Occipital lobe (tissue), 2 donors: ENCODE data around the gene CDCA7. TPM values are rescaled to one million over a fixed set of nuclear protein-coding genes. Genes with fewer than 3 reads are reported as not detected.
"Not testable (repeated sequence)": the region's sequence is repeated elsewhere in the genome, so short reads cannot be mapped to it uniquely, and the experiment has no call there.

Experiments used
- DNase-seq: peaks from one replicate; lab custom pipeline; 2025; lab: John Stamatoyannopoulos, UW
- total RNA-seq: library from RNA; depleted of rRNA; stranded (reverse); fragments of >200 nt; gene quantifications from one replicate; pipeline ENCODE4 v1.2.3, GENCODE V29; 2014

Gene CDCA7
- total RNA-seq, 1 donor from 2014 or later, result 17.3 TPM

- no peak for DNase-seq
Measured at GRCh38 chr2:173358616-173359015, 3.9 kb downstream of the CDCA7 start.

DNA sequence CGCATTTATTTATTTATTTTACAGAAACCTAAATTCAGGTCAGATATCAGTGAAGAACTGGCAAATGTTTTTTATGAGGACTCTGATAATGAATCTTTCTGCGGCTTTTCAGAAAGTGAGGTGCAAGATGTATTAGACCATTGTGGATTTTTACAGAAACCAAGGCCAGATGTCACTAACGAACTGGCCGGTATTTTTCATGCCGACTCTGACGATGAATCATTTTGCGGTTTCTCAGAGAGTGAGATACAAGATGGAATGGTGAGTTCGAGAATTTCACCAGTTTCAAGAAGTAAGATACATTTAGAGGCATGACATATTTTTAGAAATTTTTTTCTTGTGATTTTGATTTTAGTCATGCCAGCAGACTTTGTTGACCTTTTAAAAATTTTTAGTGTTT, 4.6 kb downstream of the CDCA7 start:
- DNase-seq, result no peak

- DNase-seq, result no peak
Measured at GRCh38 chr2:173370198-173370597, 15.5 kb downstream of the CDCA7 start.

DNA sequence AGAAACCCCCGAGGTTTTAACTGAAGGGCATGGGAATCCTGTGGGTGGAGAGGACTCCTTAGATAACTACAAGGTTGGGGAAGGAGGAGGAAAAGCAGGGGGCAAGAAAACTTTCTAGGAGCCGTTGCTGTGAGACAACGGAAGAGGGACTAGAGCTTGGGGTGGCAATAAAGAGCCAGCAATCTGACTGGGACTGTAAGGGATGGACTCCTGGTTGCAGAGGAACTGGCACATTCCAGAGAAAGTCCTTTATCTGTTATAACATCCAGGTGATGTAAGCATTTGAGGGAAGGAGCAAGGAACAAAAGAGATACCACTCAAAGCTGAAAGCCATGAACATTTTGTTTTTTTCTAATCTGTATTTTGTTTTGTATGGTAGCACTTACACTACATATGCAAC, 16.4 kb downstream of the CDCA7 start:
- DNase-seq, result no peak

DNA sequence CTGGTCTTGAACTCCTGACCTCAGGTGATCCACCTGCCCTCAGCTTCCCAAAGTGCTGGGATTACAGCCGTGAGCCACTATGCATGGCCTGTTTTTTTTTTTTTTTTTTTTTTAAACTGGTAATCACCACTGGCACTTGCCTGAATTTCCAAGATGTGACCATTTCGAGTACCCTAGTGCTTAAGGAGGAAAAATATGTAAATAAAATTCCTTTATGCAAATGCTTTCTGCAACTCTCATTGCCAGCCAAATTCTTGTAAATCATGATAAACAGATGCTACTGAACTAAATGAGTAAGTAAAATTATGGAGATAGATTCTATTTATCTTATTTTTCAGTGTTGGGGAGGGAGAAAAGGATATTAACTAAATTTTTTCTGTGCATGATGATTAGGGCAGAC, 18.6 kb downstream of the CDCA7 start:
- no peak for DNase-seq

GRCh38 chr2:173374634-173375033, 20.0 kb downstream of the CDCA7 start:
- DNase-seq, result no peak

DNA sequence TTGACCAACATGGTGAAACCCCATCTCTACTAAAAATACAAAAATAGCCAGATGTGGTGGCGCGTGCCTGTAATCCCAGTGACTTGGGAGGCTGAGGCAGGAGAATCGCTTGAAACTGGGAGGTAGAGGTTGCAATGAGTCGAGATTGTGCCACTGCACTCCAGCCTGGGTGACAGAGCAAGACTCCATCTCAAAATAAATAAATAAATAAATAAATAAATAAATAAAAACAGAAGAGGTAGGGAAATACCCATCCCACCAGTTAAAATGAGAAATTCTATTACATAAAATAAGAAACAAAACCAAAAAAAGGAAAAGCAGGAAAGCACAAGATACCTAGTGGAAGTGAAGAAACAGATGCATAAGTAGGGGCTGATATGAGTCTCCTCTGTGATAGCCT, 30.9 kb downstream of the CDCA7 start:
- DNase-seq, result not testable (repeated sequence)

GRCh38 chr2:173386021-173386737, 31.5 kb downstream of the CDCA7 start:
- DNase-seq, result no peak

DNA sequence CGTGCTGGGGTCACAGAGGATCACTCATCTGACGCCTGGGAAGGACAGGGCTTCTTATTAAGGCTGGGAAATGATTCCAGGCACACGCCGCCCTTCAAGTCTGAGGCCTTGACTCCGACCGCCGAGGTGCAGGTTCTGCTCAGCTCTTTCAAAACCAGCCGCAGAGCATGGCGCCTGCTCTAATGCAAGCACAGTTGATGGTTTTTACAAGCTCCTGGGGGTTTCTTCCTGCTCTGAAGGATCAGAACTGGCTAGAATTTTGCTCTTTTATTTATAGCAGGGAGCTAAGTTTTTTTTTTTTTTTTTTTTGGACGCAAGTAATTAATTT, 32.0 kb downstream of the CDCA7 start:
- no peak for DNase-seq

DNA sequence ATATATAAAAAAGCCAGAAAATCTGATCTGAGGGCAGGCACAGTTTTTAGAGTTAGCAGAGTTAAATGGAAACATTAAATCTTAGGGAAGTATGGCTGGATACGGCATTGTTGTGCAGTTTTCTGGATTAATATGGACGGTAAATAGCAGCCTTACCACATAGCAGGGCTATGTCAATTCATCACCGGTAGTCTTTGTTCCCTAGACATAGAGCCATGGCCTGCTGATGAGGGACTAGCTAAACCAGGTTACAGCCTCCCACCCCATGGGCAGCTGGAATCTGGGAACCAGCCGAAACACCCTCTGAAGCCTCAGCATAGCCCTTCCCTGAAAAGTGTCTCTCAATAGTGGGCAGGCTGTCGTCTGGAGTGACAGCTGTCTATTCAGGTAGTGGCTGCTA, 32.4 kb downstream of the CDCA7 start:
- DNase-seq, result no peak

DNA sequence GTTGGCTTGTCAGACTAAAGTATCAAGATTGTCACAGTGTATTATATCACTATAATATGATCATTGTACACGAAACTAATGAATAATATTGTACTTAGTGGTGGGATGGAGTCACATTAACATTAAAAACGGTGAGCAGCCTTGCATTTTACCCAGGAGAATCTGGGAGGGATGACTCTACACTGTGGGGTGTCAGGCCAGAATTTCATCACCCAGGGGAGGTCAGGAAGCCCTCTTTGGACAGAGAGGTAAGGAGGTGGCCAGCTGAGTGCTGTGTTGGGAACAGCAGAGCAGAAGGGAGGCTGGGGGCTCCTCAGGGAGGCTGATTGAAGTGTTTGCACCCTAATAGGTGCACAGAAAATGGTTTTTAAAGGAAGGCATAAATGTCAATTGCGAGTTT, 33.0 kb downstream of the CDCA7 start:
- no peak for DNase-seq

DNA sequence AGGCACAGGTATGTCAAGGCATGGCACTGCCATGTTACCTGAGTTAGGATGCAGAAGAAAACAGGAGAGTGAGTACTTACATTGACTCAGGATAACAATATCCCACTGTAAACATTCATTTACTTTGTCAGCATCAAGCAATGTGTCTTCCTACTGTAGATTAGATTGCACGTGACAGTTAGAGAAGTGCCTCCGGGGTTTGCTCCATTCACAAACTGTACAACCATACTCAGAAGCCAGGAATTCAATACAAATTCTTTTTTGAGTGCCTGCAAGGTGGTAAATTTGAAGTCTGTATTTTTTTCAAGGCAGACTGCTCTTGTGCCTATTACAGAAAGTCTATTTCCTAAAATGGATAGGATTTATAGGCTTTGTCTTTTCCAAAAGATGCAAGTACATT, 34.1 kb downstream of the CDCA7 start:
- no peak for DNase-seq

GRCh38 chr2:173390036-173390435, 35.4 kb downstream of the CDCA7 start:
- DNase-seq, result no peak

- no peak for DNase-seq
Measured at GRCh38 chr2:173392731-173393130, 38.1 kb downstream of the CDCA7 start.

- no peak for DNase-seq
Measured at GRCh38 chr2:173393186-173393585, 38.5 kb downstream of the CDCA7 start.

GRCh38 chr2:173393636-173394035, 39.0 kb downstream of the CDCA7 start:
- no peak for DNase-seq

- DNase-seq, result no peak
Measured at GRCh38 chr2:173394091-173394974, 39.7 kb downstream of the CDCA7 start.

GRCh38 chr2:173395567-173396351, 41.1 kb downstream of the CDCA7 start:
- no peak for DNase-seq

GRCh38 chr2:173397539-173397938, 42.9 kb downstream of the CDCA7 start:
- no peak for DNase-seq

- DNase-seq, result no peak
Measured at GRCh38 chr2:173399229-173399628, 44.6 kb downstream of the CDCA7 start.

GRCh38 chr2:173400760-173401159, 46.1 kb downstream of the CDCA7 start:
- no peak for DNase-seq

GRCh38 chr2:173401716-173402326, 47.1 kb downstream of the CDCA7 start:
- no peak for DNase-seq
